A673 (cell line): ENCODE data around the gene ADAP2.

ENCODE experiments used
- CTCF ChIP-seq: fragments of 300-800, 200-600 bp; sonication (generic); conservative IDR thresholded peaks from 2 replicates; pipeline ENCODE4 v1.5.1; 2017; ENCODE audit warnings: low read depth, mild to moderate bottlenecking, antibody characterized with exemption, low read length, moderate library complexity, mixed read lengths
- EZH2 ChIP-seq: fragments of 200-600 bp; sonication (generic); IDR thresholded peaks from 2 replicates; pipeline ENCODE4 v1.6.1; 2017; ENCODE audit warnings: borderline replicate concordance, low read depth, mild to moderate bottlenecking, mixed read lengths, antibody characterized with exemption, low read length; ENCODE audit not compliant: poor library complexity, severe bottlenecking

GRCh38 chr17:30921544-30922196, at the start of gene ADAP2:
- TF ChIP-seq EZH2 (peak; percentile 39), CTCF (no peak)
